Fibroblast of pulmonary artery (primary cell): ENCODE measurements around the gene MSH3.

Experiments
- DNase-seq: peaks from one replicate; pipeline ENCODE4 v3.0.0-alpha.2; 2010; ENCODE audit warnings: low read depth
- H3K4me3 ChIP-seq: replicated peaks from 2 replicates; pipeline ENCODE4 v1.5.1; 2011; ENCODE audit warnings: low read depth, mild to moderate bottlenecking, control low read depth, low read length, moderate library complexity
- CTCF ChIP-seq: IDR thresholded peaks from 2 replicates; pipeline ENCODE4 v1.5.1; 2011; ENCODE audit warnings: mild to moderate bottlenecking, control low read depth, low read length, inconsistent platforms; ENCODE audit errors: missing control alignments

The MSH3 gene

GRCh38 chr5:80704221-80704620 is 49.8 kb downstream of the MSH3 start:
- TF ChIP-seq CTCF, result no peak
- H3K4me3 ChIP-seq, result no peak overlapping the region
- no peak for DNase-seq

- no peak overlapping the region for H3K4me3 ChIP-seq
- no peak for TF ChIP-seq CTCF
- no peak for DNase-seq
These were observed 50.8 kb downstream of the MSH3 start for GRCh38 chr5:80705216-80705769.

GRCh38 chr5:80705801-80706200 is 51.3 kb downstream of the MSH3 start:
- no peak for TF ChIP-seq CTCF
- no peak overlapping the region for H3K4me3 ChIP-seq
- DNase-seq, result no peak

GRCh38 chr5:80706835-80707447 is 52.5 kb downstream of the MSH3 start:
- no peak for DNase-seq
- TF ChIP-seq CTCF, result no peak
- no peak overlapping the region for H3K4me3 ChIP-seq

GRCh38 chr5:80707645-80708044 is 53.2 kb downstream of the MSH3 start:
- H3K4me3 ChIP-seq, result no peak overlapping the region
- no peak for DNase-seq
- TF ChIP-seq CTCF, result no peak

GRCh38 chr5:80711216-80711615 is 56.8 kb downstream of the MSH3 start:
- DNase-seq, result no peak
- H3K4me3 ChIP-seq, result no peak overlapping the region
- no peak for TF ChIP-seq CTCF

- no peak overlapping the region for H3K4me3 ChIP-seq
- TF ChIP-seq CTCF, result peak; percentile 62
- peak; percentile 49 for DNase-seq
These were observed 57.5 kb downstream of the MSH3 start for GRCh38 chr5:80711938-80712337.
